Measurements from ENCODE around the gene IQSEC3. TPM values are rescaled to one million over a fixed set of nuclear protein-coding genes. Genes with fewer than 3 reads are reported as not detected.

The IQSEC3 gene
- total RNA-seq, 1 experiment from 2014 or later, result 0.55 TPM

GRCh38 chr12:218728-219590, 152.4 kb downstream of the IQSEC3 start:
- H3K23me2 ChIP-seq (ENCODE audit: insufficient read length, low read depth, low read length, poor library complexity, severe bottlenecking), result peaks cover 3% of the 10 kb centered on the region
- H2BK15ac ChIP-seq (ENCODE audit: low read depth, low read length), result no peak overlapping the region
- no CpG with 5 or more reads among the region's 30 CpGs for WGBS (ENCODE audit: extremely low coverage, insufficient read length, low lambda C conversion rate)
- H3K23ac ChIP-seq (ENCODE audit: insufficient read length, low read depth, low read length), result no peak overlapping the region
- H4K8ac ChIP-seq (replicated peaks; ENCODE audit: insufficient read length, low read depth, low read length), result no peak overlapping the region
- no peak overlapping the region for H3K4ac ChIP-seq (ENCODE audit: low read depth, low read length)
- DNase-seq, result no peak
- Mint-ChIP-seq H3K4me3 (no peak overlapping the region), H3K9me3 (no peaks in the 10 kb centered on the region), H3K27ac (no peak overlapping the region), H3K27me3 (ENCODE audit: low read depth) (peaks cover 51% of the 10 kb centered on the region), H3K4me1 (peaks cover 6 to 16% of the 10 kb centered on the region in 2 experiments), H3K36me3 (ENCODE audit: insufficient read depth in 1 of 3, low read depth in 3 of 3) (no peaks in the 10 kb centered on the region)
- H3K4me1 ChIP-seq (ENCODE audit: insufficient read depth, low read length), result 0 out of 2 replicates have a peak, but pooled peaks cover 3% of the 10 kb centered on the region
- H3K56ac ChIP-seq (ENCODE audit: insufficient read length, low read depth, low read length), result no peak overlapping the region
- no peak overlapping the region for H2AK5ac ChIP-seq (ENCODE audit: insufficient read length, low read length)
- H4K5ac ChIP-seq (ENCODE audit: insufficient read length, low read depth, low read length), result no peak overlapping the region
- no peaks in the 10 kb centered on the region for H3K9me3 ChIP-seq (ENCODE audit: control insufficient read depth, low read depth, low read length)
- no peaks in the 10 kb centered on the region for H3K79me2 ChIP-seq (ENCODE audit: insufficient read depth, low read length)
- no peak overlapping the region for H3K27ac ChIP-seq (ENCODE audit: insufficient read length, low read depth, low read length)
- TF ChIP-seq, protein P1, sequence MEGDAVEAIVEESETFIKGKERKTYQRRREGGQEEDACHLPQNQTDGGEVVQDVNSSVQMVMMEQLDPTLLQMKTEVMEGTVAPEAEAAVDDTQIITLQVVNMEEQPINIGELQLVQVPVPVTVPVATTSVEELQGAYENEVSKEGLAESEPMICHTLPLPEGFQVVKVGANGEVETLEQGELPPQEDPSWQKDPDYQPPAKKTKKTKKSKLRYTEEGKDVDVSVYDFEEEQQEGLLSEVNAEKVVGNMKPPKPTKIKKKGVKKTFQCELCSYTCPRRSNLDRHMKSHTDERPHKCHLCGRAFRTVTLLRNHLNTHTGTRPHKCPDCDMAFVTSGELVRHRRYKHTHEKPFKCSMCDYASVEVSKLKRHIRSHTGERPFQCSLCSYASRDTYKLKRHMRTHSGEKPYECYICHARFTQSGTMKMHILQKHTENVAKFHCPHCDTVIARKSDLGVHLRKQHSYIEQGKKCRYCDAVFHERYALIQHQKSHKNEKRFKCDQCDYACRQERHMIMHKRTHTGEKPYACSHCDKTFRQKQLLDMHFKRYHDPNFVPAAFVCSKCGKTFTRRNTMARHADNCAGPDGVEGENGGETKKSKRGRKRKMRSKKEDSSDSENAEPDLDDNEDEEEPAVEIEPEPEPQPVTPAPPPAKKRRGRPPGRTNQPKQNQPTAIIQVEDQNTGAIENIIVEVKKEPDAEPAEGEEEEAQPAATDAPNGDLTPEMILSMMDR (conservative IDR thresholded peaks at IDR 0.05), result no peak
- H3K14ac ChIP-seq (ENCODE audit: insufficient read depth, low read length), result no peak overlapping the region
- no peak overlapping the region for H3K4me2 ChIP-seq (ENCODE audit: insufficient read depth, insufficient read length, low read length)
- no peaks in the 10 kb centered on the region for H3K79me1 ChIP-seq (ENCODE audit: insufficient read depth, low read depth, low read length, poor library complexity, severe bottlenecking)
- H3K18ac ChIP-seq (ENCODE audit: insufficient read length, low read depth, low read length), result no peak overlapping the region
- no peak overlapping the region for H2AFZ ChIP-seq (ENCODE audit: low read length)
- H2BK120ac ChIP-seq (ENCODE audit: low read depth, low read length, poor library complexity, severe bottlenecking), result no peak overlapping the region
- H4K20me1 ChIP-seq (ENCODE audit: control insufficient read depth, insufficient read depth, insufficient read length), result no peaks in the 10 kb centered on the region
- H3K27me3 ChIP-seq (ENCODE audit: insufficient read depth, low read length), result no peaks in the 10 kb centered on the region
- H2BK20ac ChIP-seq (ENCODE audit: low read depth, low read length, poor library complexity, severe bottlenecking), result no peak overlapping the region
- no peak overlapping the region for H3T11ph ChIP-seq (ENCODE audit: low read length)
- no peak overlapping the region for H3K9ac ChIP-seq (ENCODE audit: extremely low read depth, insufficient read length, low read length)
- H2BK5ac ChIP-seq (ENCODE audit: insufficient read length, low read length), result no peak overlapping the region
- no peak overlapping the region for H2BK12ac ChIP-seq (ENCODE audit: insufficient read length, low read depth, low read length)
- H4K91ac ChIP-seq (ENCODE audit: insufficient read length, low read depth, low read length), result no peak overlapping the region

Data from H9 (cell line).